ENCODE results near the gene NOTUM. TPM values are rescaled to one million over a fixed set of nuclear protein-coding genes. Genes with fewer than 3 reads are reported as not detected.

NOTUM gene
- total RNA-seq, 4 donors from 2014 or later: 0.83 TPM; not detected in 3

GRCh38 chr17:81939218-81939617 is 21.8 kb downstream of the NOTUM start:
- TF ChIP-seq CTCF (IDR thresholded peaks at IDR 0.05) (no peak), POLR2AphosphoS5 (IDR thresholded peaks at IDR 0.05) (no peak), EP300 (IDR thresholded peaks at IDR 0.05) (no peak), POLR2A (IDR thresholded peaks at IDR 0.05; ENCODE audit: low read depth) (no peak)
- no peak overlapping the region for H3K27ac ChIP-seq (replicated peaks in 1 of 4)
- H3K36me3 ChIP-seq: no peaks in the 10 kb centered on the region
- no peak for DNase-seq (ENCODE audit: extremely low spot score)
- peaks cover 21 to 34% (median 30%) of the 10 kb centered on the region in 4 donors for H3K4me1 ChIP-seq
- WGBS: 83% methylated on average over 2 of the region's 15 CpGs
- intact Hi-C loops (cut with DNase I): no loop called here
- peaks cover 0 to 49% (median 12%) of the 10 kb centered on the region in 4 donors for H3K27me3 ChIP-seq
- H3K4me3 ChIP-seq: no peak overlapping the region
- H3K9me3 ChIP-seq: no peaks in the 10 kb centered on the region

GRCh38 chr17:81935709-81936084 is 25.3 kb downstream of the NOTUM start:
- intact Hi-C loops (cut with DNase I): no loop called here
- Histone ChIP-seq H3K4me1 (peaks cover 21 to 26% (median 23%) of the 10 kb centered on the region in 4 donors), H3K27ac (replicated peaks in 1 of 4) (no peak overlapping the region), H3K4me3 (no peak overlapping the region), H3K27me3 (peaks cover 0 to 22% (median 0%) of the 10 kb centered on the region in 4 donors), H3K36me3 (no peaks in the 10 kb centered on the region), H3K9me3 (no peaks in the 10 kb centered on the region)
- DNase-seq (ENCODE audit: extremely low spot score): no peak
- TF ChIP-seq POLR2A (IDR thresholded peaks at IDR 0.05; ENCODE audit: low read depth) (no peak), EP300 (IDR thresholded peaks at IDR 0.05) (no peak), POLR2AphosphoS5 (IDR thresholded peaks at IDR 0.05) (no peak), CTCF (IDR thresholded peaks at IDR 0.05) (no peak)
- WGBS: 77% methylated on average over 4 of the region's 6 CpGs

- no peak for DNase-seq (ENCODE audit: extremely low spot score)
- 89% methylated on average over 31 of the region's 38 CpGs for WGBS
- TF ChIP-seq CTCF (IDR thresholded peaks at IDR 0.05) (no peak), POLR2AphosphoS5 (IDR thresholded peaks at IDR 0.05) (no peak), POLR2A (IDR thresholded peaks at IDR 0.05; ENCODE audit: low read depth) (no peak), EP300 (IDR thresholded peaks at IDR 0.05) (no peak)
These were observed 25.9 kb downstream of the NOTUM start for GRCh38 chr17:81934850-81935708.

GRCh38 chr17:81934098-81934757 is 26.8 kb downstream of the NOTUM start:
- intact Hi-C loops (cut with DNase I): no loop called here
- WGBS: 85% methylated on average over 15 of the region's 23 CpGs
- H3K27ac ChIP-seq (replicated peaks in 1 of 4): no peak overlapping the region
- H3K4me1 ChIP-seq: peaks cover 16 to 24% (median 19%) of the 10 kb centered on the region in 4 donors
- no peak for DNase-seq (ENCODE audit: extremely low spot score)
- H3K9me3 ChIP-seq: no peaks in the 10 kb centered on the region
- peaks cover 0 to 8% (median 0%) of the 10 kb centered on the region in 4 donors for H3K27me3 ChIP-seq
- TF ChIP-seq POLR2A (IDR thresholded peaks at IDR 0.05; ENCODE audit: low read depth) (no peak), CTCF (IDR thresholded peaks at IDR 0.05) (no peak), POLR2AphosphoS5 (IDR thresholded peaks at IDR 0.05) (no peak), EP300 (IDR thresholded peaks at IDR 0.05) (no peak)
- H3K4me3 ChIP-seq: no peak overlapping the region
- no peaks in the 10 kb centered on the region for H3K36me3 ChIP-seq

More at GRCh38 chr17:81934850-81935708, 25.9 kb downstream of the NOTUM start:
- intact Hi-C loops (cut with DNase I): no loop called here
- Histone ChIP-seq H3K27me3 (peaks cover 0 to 16% (median 0%) of the 10 kb centered on the region in 4 donors), H3K27ac (replicated peaks in 1 of 4) (no peak overlapping the region), H3K9me3 (no peaks in the 10 kb centered on the region), H3K4me3 (no peak overlapping the region), H3K4me1 (peaks cover 17 to 23% (median 21%) of the 10 kb centered on the region in 4 donors), H3K36me3 (no peaks in the 10 kb centered on the region)

Data from esophagus muscularis mucosa (tissue), 4 donors.